Measurements from ENCODE around the gene RPE. TPM values are rescaled to one million over a fixed set of nuclear protein-coding genes. Genes with fewer than 3 reads are reported as not detected.

Gene RPE
- polyA plus RNA-seq (2013): 34.8 TPM

- Histone ChIP-seq H3K27me3 (replicated peaks in 2 of 5; ENCODE audit: control insufficient read depth in 4 of 5, insufficient read depth in 5 of 5, low read length in 4 of 5) (no peaks in the 10 kb centered on the region), H3K27ac (ENCODE audit: insufficient read depth in 1 of 2, low read depth in 1 of 2, low read length in 2 of 2, poor library complexity in 1 of 2, severe bottlenecking in 2 of 2) (peak within 1 kb of the TSS; percentile 62 to 79), H3K4me1 (ENCODE audit: control extremely low read depth in 1 of 4, control insufficient read depth in 4 of 4, insufficient read depth in 4 of 4, low read length in 3 of 4) (peaks cover 13 to 33% (median 22%) of the 10 kb centered on the region in 4 experiments), H3K9me3 (ENCODE audit: control extremely low read depth in 1 of 5, control insufficient read depth in 4 of 5, insufficient read depth in 2 of 5, low read depth in 1 of 5, low read length in 4 of 5) (no peaks in the 10 kb centered on the region), H3K36me3 (ENCODE audit: control insufficient read depth in 4 of 4, insufficient read depth in 4 of 4, low read length in 3 of 4) (peaks cover 2 to 11% (median 4%) of the 10 kb centered on the region in 4 experiments), H3K4me3 (ENCODE audit: control insufficient read depth in 1 of 7, extremely low read depth in 1 of 7, insufficient read depth in 4 of 7, low read depth in 2 of 7, low read length in 6 of 7) (peak within 1 kb of the TSS; percentile 83 to 100 (median 97))
- under 1% methylated on average over 40 of the region's 58 CpGs for WGBS (ENCODE audit: insufficient coverage)
- ChIA-PET POLR2A (no interaction called here), CTCF (interaction anchor here (1.5 kb wide), 1 partner anchor 8 kb away, joined by 3 read pairs; no protein-coding TSS in a partner anchor)
- DNase-seq: peak; percentile 95 to 98 (median 97)
Measured at GRCh38 chr2:210002158-210003157, at the start of gene RPE. Gene RPE, plus strand, starts transcription at chr2:210002638. Its CDS starts 24 bp downstream, at chr2:210002662.

GRCh38 chr2:209956271-209956670 is 46.2 kb upstream of the RPE start:
- ChIA-PET CTCF (no interaction called here), POLR2A (no interaction called here)
- H3K4me3 ChIP-seq (ENCODE audit: control insufficient read depth in 1 of 7, extremely low read depth in 1 of 7, insufficient read depth in 4 of 7, low read depth in 2 of 7, low read length in 6 of 7): no peak overlapping the region
- H3K27ac ChIP-seq (ENCODE audit: insufficient read depth in 1 of 2, low read depth in 1 of 2, low read length in 2 of 2, poor library complexity in 1 of 2, severe bottlenecking in 2 of 2): no peak overlapping the region
- DNase-seq: peak; percentile 18 to 27 (median 26)
- H3K9me3 ChIP-seq (ENCODE audit: control extremely low read depth in 1 of 5, control insufficient read depth in 4 of 5, insufficient read depth in 2 of 5, low read depth in 1 of 5, low read length in 4 of 5): no peaks in the 10 kb centered on the region
- H3K4me1 ChIP-seq (ENCODE audit: control extremely low read depth in 1 of 4, control insufficient read depth in 4 of 4, insufficient read depth in 4 of 4, low read length in 3 of 4): no peaks in the 10 kb centered on the region
- no peaks in the 10 kb centered on the region for H3K36me3 ChIP-seq (ENCODE audit: control insufficient read depth in 4 of 4, insufficient read depth in 4 of 4, low read length in 3 of 4)
- 0% methylated on average over 1 of the region's 2 CpGs for WGBS (ENCODE audit: insufficient coverage)
- H3K27me3 ChIP-seq (replicated peaks in 2 of 5; ENCODE audit: control insufficient read depth in 4 of 5, insufficient read depth in 5 of 5, low read length in 4 of 5): peaks cover 0 to 6% (median 0%) of the 10 kb centered on the region in 5 experiments

GRCh38 chr2:209958016-209958415 is 44.4 kb upstream of the RPE start:
- Histone ChIP-seq H3K27me3 (replicated peaks in 2 of 5; ENCODE audit: control insufficient read depth in 4 of 5, insufficient read depth in 5 of 5, low read length in 4 of 5) (peaks cover 0 to 6% (median 0%) of the 10 kb centered on the region in 5 experiments), H3K4me1 (ENCODE audit: control extremely low read depth in 1 of 4, control insufficient read depth in 4 of 4, insufficient read depth in 4 of 4, low read length in 3 of 4) (no peaks in the 10 kb centered on the region), H3K9me3 (ENCODE audit: control extremely low read depth in 1 of 5, control insufficient read depth in 4 of 5, insufficient read depth in 2 of 5, low read depth in 1 of 5, low read length in 4 of 5) (no peaks in the 10 kb centered on the region), H3K27ac (ENCODE audit: insufficient read depth in 1 of 2, low read depth in 1 of 2, low read length in 2 of 2, poor library complexity in 1 of 2, severe bottlenecking in 2 of 2) (no peak overlapping the region), H3K36me3 (ENCODE audit: control insufficient read depth in 4 of 4, insufficient read depth in 4 of 4, low read length in 3 of 4) (no peaks in the 10 kb centered on the region), H3K4me3 (ENCODE audit: control insufficient read depth in 1 of 7, extremely low read depth in 1 of 7, insufficient read depth in 4 of 7, low read depth in 2 of 7, low read length in 6 of 7) (no peak overlapping the region)
- no peak for DNase-seq
- POLR2A ChIA-PET: no interaction called here
- 93% methylated on average over 2 of the region's 2 CpGs for WGBS (ENCODE audit: insufficient coverage)
- CTCF ChIA-PET: interaction anchor here (0.9 to 2.2 kb wide), 4 partner anchors 9 to 239 kb away, joined by 3 to 7 read pairs (median 4); no protein-coding TSS in a partner anchor

DNA sequence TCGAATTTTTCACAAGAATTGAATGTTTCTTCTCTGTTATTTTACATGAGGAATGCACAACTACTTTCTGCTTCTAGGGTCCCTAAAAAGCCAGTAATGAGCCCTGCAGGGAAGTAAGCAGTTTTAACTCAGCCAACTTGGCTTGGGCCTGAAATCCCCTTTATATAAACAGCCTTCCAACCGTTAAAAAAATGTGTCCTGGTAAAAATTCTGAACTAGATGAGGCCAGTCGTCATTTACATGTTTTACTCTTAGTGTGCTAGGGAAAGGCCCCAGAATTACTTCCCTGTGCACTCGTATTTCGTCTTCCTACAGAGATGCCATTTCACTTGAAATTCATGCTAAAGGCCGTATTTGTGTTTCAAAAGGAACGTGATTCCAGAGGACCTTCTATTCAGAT is 42.4 kb upstream of the RPE start:
- ChIA-PET POLR2A (no interaction called here), CTCF (interaction anchor here (1.0 to 1.4 kb wide), 3 partner anchors 11 to 393 kb away, joined by 3 to 8 read pairs (median 3); no protein-coding TSS in a partner anchor)
- Histone ChIP-seq H3K9me3 (ENCODE audit: control extremely low read depth in 1 of 5, control insufficient read depth in 4 of 5, insufficient read depth in 2 of 5, low read depth in 1 of 5, low read length in 4 of 5) (no peaks in the 10 kb centered on the region), H3K36me3 (ENCODE audit: control insufficient read depth in 4 of 4, insufficient read depth in 4 of 4, low read length in 3 of 4) (no peaks in the 10 kb centered on the region), H3K4me3 (ENCODE audit: control insufficient read depth in 1 of 7, extremely low read depth in 1 of 7, insufficient read depth in 4 of 7, low read depth in 2 of 7, low read length in 6 of 7) (no peak overlapping the region), H3K27ac (ENCODE audit: insufficient read depth in 1 of 2, low read depth in 1 of 2, low read length in 2 of 2, poor library complexity in 1 of 2, severe bottlenecking in 2 of 2) (no peak overlapping the region), H3K4me1 (ENCODE audit: control extremely low read depth in 1 of 4, control insufficient read depth in 4 of 4, insufficient read depth in 4 of 4, low read length in 3 of 4) (no peaks in the 10 kb centered on the region), H3K27me3 (replicated peaks in 2 of 5; ENCODE audit: control insufficient read depth in 4 of 5, insufficient read depth in 5 of 5, low read length in 4 of 5) (peaks cover 0 to 6% (median 0%) of the 10 kb centered on the region in 5 experiments)
- WGBS (ENCODE audit: insufficient coverage): 94% methylated on average over 3 of the region's 7 CpGs
- DNase-seq: no peak

GRCh38 chr2:209960676-209961630 is 41.5 kb upstream of the RPE start:
- DNase-seq: peak; percentile 54 to 68 (median 62)
- ChIA-PET POLR2A (no interaction called here), CTCF (interaction anchor here (0.6 to 1.4 kb wide), 10 partner anchors 10 to 1552 kb away, joined by 3 to 8 read pairs (median 3); no protein-coding TSS in a partner anchor)
- Histone ChIP-seq H3K9me3 (ENCODE audit: control extremely low read depth in 1 of 5, control insufficient read depth in 4 of 5, insufficient read depth in 2 of 5, low read depth in 1 of 5, low read length in 4 of 5) (no peaks in the 10 kb centered on the region), H3K27me3 (replicated peaks in 2 of 5; ENCODE audit: control insufficient read depth in 4 of 5, insufficient read depth in 5 of 5, low read length in 4 of 5) (peaks cover 0 to 3% (median 0%) of the 10 kb centered on the region in 5 experiments), H3K4me3 (ENCODE audit: control insufficient read depth in 1 of 7, extremely low read depth in 1 of 7, insufficient read depth in 4 of 7, low read depth in 2 of 7, low read length in 6 of 7) (no peak overlapping the region), H3K36me3 (ENCODE audit: control insufficient read depth in 4 of 4, insufficient read depth in 4 of 4, low read length in 3 of 4) (no peaks in the 10 kb centered on the region), H3K27ac (ENCODE audit: insufficient read depth in 1 of 2, low read depth in 1 of 2, low read length in 2 of 2, poor library complexity in 1 of 2, severe bottlenecking in 2 of 2) (no peak overlapping the region), H3K4me1 (ENCODE audit: control extremely low read depth in 1 of 4, control insufficient read depth in 4 of 4, insufficient read depth in 4 of 4, low read length in 3 of 4) (no peaks in the 10 kb centered on the region)
- 0% methylated on average over 1 of the region's 4 CpGs for WGBS (ENCODE audit: insufficient coverage)

DNA sequence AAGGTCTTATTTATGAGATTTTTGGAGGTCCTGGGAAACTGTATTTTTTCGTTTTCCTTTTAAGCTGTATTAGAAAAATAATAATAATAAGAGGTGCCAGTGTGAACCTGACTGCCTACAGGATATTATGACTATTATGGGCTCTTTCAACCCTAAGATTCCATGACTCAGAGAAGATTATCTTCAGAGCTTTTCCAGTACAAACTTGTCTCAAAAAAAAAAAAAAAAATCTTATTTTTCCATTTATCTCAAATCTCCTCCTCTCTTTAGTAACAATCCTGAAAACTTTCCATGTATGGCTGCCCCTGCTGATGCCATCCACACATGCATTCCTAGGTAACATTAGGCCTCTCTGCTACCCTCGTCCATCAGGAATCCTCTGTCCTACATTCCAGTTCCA is 36.7 kb upstream of the RPE start:
- Histone ChIP-seq H3K4me1 (ENCODE audit: control extremely low read depth in 1 of 4, control insufficient read depth in 4 of 4, insufficient read depth in 4 of 4, low read length in 3 of 4) (no peaks in the 10 kb centered on the region), H3K4me3 (ENCODE audit: control insufficient read depth in 1 of 7, extremely low read depth in 1 of 7, insufficient read depth in 4 of 7, low read depth in 2 of 7, low read length in 6 of 7) (no peak overlapping the region), H3K9me3 (ENCODE audit: control extremely low read depth in 1 of 5, control insufficient read depth in 4 of 5, insufficient read depth in 2 of 5, low read depth in 1 of 5, low read length in 4 of 5) (no peaks in the 10 kb centered on the region), H3K27me3 (replicated peaks in 2 of 5; ENCODE audit: control insufficient read depth in 4 of 5, insufficient read depth in 5 of 5, low read length in 4 of 5) (no peaks in the 10 kb centered on the region), H3K36me3 (ENCODE audit: control insufficient read depth in 4 of 4, insufficient read depth in 4 of 4, low read length in 3 of 4) (no peaks in the 10 kb centered on the region), H3K27ac (ENCODE audit: insufficient read depth in 1 of 2, low read depth in 1 of 2, low read length in 2 of 2, poor library complexity in 1 of 2, severe bottlenecking in 2 of 2) (no peak overlapping the region)
- no CpG with 5 or more reads among the region's 2 CpGs for WGBS (ENCODE audit: insufficient coverage)
- ChIA-PET POLR2A (no interaction called here), CTCF (interaction anchor here (0.7 to 1.7 kb wide), 2 partner anchors 231 to 234 kb away, joined by 3 to 5 read pairs; no protein-coding TSS in a partner anchor)
- DNase-seq: no peak

Measured in common myeloid progenitor, CD34-positive (primary cell).